ENCODE measurements around the gene LRRC14B. TPM values are rescaled to one million over a fixed set of nuclear protein-coding genes. Genes with fewer than 3 reads are reported as not detected.
"Not testable (repeated sequence)": the region's sequence is repeated elsewhere in the genome, so short reads cannot be mapped to it uniquely, and the experiment has no call there.

The LRRC14B gene
- total RNA-seq, 1 donor from 2014 or later = not detected

- not testable (repeated sequence) for DNase-seq (ENCODE audit: low spot score)
Measured at GRCh38 chr5:233426-233825, 42.1 kb downstream of the LRRC14B start.

- no peak for DNase-seq (ENCODE audit: low spot score)
Measured at GRCh38 chr5:234450-234849, 43.2 kb downstream of the LRRC14B start.

GRCh38 chr5:235527-235926 is 44.2 kb downstream of the LRRC14B start:
- DNase-seq (ENCODE audit: low spot score) = not testable (repeated sequence)

- not testable (repeated sequence) for DNase-seq (ENCODE audit: low spot score)
Measured at GRCh38 chr5:237931-238330, 46.6 kb downstream of the LRRC14B start.

- not testable (repeated sequence) for DNase-seq (ENCODE audit: low spot score)
Measured at GRCh38 chr5:240550-240949, 49.3 kb downstream of the LRRC14B start.

- not testable (repeated sequence) for DNase-seq (ENCODE audit: low spot score)
Measured at GRCh38 chr5:241045-241669, 49.9 kb downstream of the LRRC14B start.

- not testable (repeated sequence) for DNase-seq (ENCODE audit: low spot score)
Measured at GRCh38 chr5:243683-244367, 52.5 kb downstream of the LRRC14B start.

GRCh38 chr5:245717-246116 is 54.4 kb downstream of the LRRC14B start:
- DNase-seq (ENCODE audit: low spot score) = not testable (repeated sequence)

Other genes with a start within 250 kb of the LRRC14B start
- gene PLEKHG4B, start 99.3 kb upstream of the LRRC14B start, total RNA-seq = not detected
- 6.5 TPM for gene CCDC127, start 26.7 kb downstream of the LRRC14B start, total RNA-seq
- 112 TPM for gene SDHA, start 26.8 kb downstream of the LRRC14B start, total RNA-seq
- gene PDCD6, start 80.2 kb downstream of the LRRC14B start, total RNA-seq = 66.7 TPM
- 4.5 TPM for gene AHRR, start 130.2 kb downstream of the LRRC14B start, total RNA-seq

All from mesenteric fat pad (tissue), 1 donor.